Left renal pelvis (tissue), 4 donors: ENCODE measurements around the gene DARS1. TPM values are rescaled to one million over a fixed set of nuclear protein-coding genes. Genes with fewer than 3 reads are reported as not detected.

Experiments used
- DNase-seq, 4 donors: peaks; one replicate each; pipeline ENCODE4 v3.0.0-alpha.2; 2013; ENCODE audit warnings: low read depth in 4 of 4, low spot score in 3 of 4
- polyA plus RNA-seq, 4 donors: library from polyadenylated mRNA; unstranded; fragments of 120-200 nt; gene quantifications; one replicate each; pipeline ENCODE4 v1.2.1, GENCODE V29; 2013; ENCODE audit not compliant: insufficient read length in 4 of 4

The DARS1 gene
- 100 to 1,000 TPM in 3 of 4 donors, 10 to 100 TPM in 1; 92.9 to 153 (median 135) TPM for polyA plus RNA-seq

- peak; percentile 87 to 93 (median 92) for DNase-seq
Measured at GRCh38 chr2:135985018-135985825, at the start of gene DARS1. Gene DARS1 (minus strand): TSS chr2:135985626. CDS start chr2:135985468, 158 bp downstream.

- DNase-seq = no peak
Measured at GRCh38 chr2:136034629-136035028, 49.2 kb upstream of the DARS1 start.

GRCh38 chr2:136032817-136033535 is 47.5 kb upstream of the DARS1 start:
- DNase-seq = no peak

- DNase-seq = no peak
Measured at GRCh38 chr2:136032192-136032591, 46.8 kb upstream of the DARS1 start.

GRCh38 chr2:136031711-136032110 is 46.3 kb upstream of the DARS1 start:
- DNase-seq = no peak

- DNase-seq = no peak
Measured at GRCh38 chr2:136030406-136030805, 45.0 kb upstream of the DARS1 start.

- no peak for DNase-seq
Measured at GRCh38 chr2:136029149-136029548, 43.7 kb upstream of the DARS1 start.

- DNase-seq = no peak
Measured at GRCh38 chr2:136028001-136028400, 42.6 kb upstream of the DARS1 start.

- no peak for DNase-seq
Measured at GRCh38 chr2:136027112-136027511, 41.7 kb upstream of the DARS1 start.

- peak; percentile 45 to 71 (median 63) for DNase-seq
Measured at GRCh38 chr2:136025057-136025973, 39.9 kb upstream of the DARS1 start.

- DNase-seq = no peak
Measured at GRCh38 chr2:136024616-136025015, 39.2 kb upstream of the DARS1 start.

GRCh38 chr2:136024185-136024584 is 38.8 kb upstream of the DARS1 start:
- no peak for DNase-seq

GRCh38 chr2:136023416-136023815 is 38.0 kb upstream of the DARS1 start:
- no peak for DNase-seq

- no peak for DNase-seq
Measured at GRCh38 chr2:136022396-136023146, 37.1 kb upstream of the DARS1 start.

- DNase-seq = no peak
Measured at GRCh38 chr2:136021976-136022375, 36.5 kb upstream of the DARS1 start.

GRCh38 chr2:136021406-136021805 is 36.0 kb upstream of the DARS1 start:
- no peak for DNase-seq

- DNase-seq = no peak
Measured at GRCh38 chr2:136020831-136021230, 35.4 kb upstream of the DARS1 start.

GRCh38 chr2:136019825-136020224 is 34.4 kb upstream of the DARS1 start:
- DNase-seq = no peak

GRCh38 chr2:136019306-136019705 is 33.9 kb upstream of the DARS1 start:
- DNase-seq = no peak

GRCh38 chr2:136017786-136018185 is 32.4 kb upstream of the DARS1 start:
- DNase-seq = no peak
